K562 (cell line): ENCODE measurements around the gene SCNN1A. TPM values are rescaled to one million over a fixed set of nuclear protein-coding genes. Genes with fewer than 3 reads are reported as not detected.

Experiments used
- ATAC-seq: fragments of 200-7000 bp; cut with Tn5 transposase; 3 replicates; pipeline ENCODE4 v1.9.1; 2020; ENCODE audit warnings: moderate library complexity
- BruUV-seq: library from RNA; stranded (reverse); fragments of 400-500 nt; replicated peaks from 2 replicates; lab custom pipeline; 2021; lab: Mats Ljungman, UMichigan
- CTCF ChIA-PET: fragments of 300-600 bp; formaldehyde crosslinking; extraction: SDS; loops from one replicate; lab custom pipeline; 2021; ENCODE audit warnings: low intra/inter-chr PET ratio; lab: Yijun Ruan, JAX
- POLR2A ChIA-PET: fragments of 300-600, 350-650 bp; sonication (Branson Sonifier 250); formaldehyde crosslinking; extraction: SDS; loops from one replicate; lab custom pipeline; 2021; ENCODE audit warnings: antibody characterized with exemption, inconsistent platforms; lab: Yijun Ruan, JAX
- DNase-seq, 4 experiments: peaks; one replicate each; pipeline versions ENCODE4 v3.0.0 to v3.0.0-alpha.2; 2011 to 2018; ENCODE audit warnings: low spot score in 3 of 4, mixed read lengths in 3 of 4; ENCODE audit errors: extremely low read depth in 1 of 4
- FAIRE-seq: peaks from 2 replicates; lab custom pipeline; 2011; peaks lifted over from hg19 to GRCh38; lab: Jason Lieb, UNC
- H2AFZ ChIP-seq: 2 replicates; pipeline ENCODE4 v1.6.0; 2011; ENCODE audit warnings: low read depth, low read length, control low read depth, inconsistent platforms
- H3K27ac ChIP-seq: fragments of 200-600 bp; 3 replicates; pipeline ENCODE4 v1.8.0; 2011; ENCODE audit warnings: low read depth, mild to moderate bottlenecking, control low read depth, inconsistent platforms, low read length, moderate library complexity, mixed read lengths; ENCODE audit errors: extremely low read depth
- H3K27me3 ChIP-seq, 2 experiments: fragments of 300-600 bp in 1 of 2; 2 replicates in 1 of 2; 3 replicates in 1 of 2; pipeline versions ENCODE4 v1.6.0 to v1.8.0; 2011; ENCODE audit warnings: inconsistent platforms in 2 of 2, low read length in 2 of 2, mild to moderate bottlenecking in 1 of 2, mixed read lengths in 1 of 2, moderate library complexity in 1 of 2; ENCODE audit not compliant: control insufficient read depth in 2 of 2, insufficient read depth in 2 of 2
- H3K36me3 ChIP-seq: fragments of 300-600 bp; 3 replicates; pipeline ENCODE4 v1.8.0; 2011; ENCODE audit warnings: mild to moderate bottlenecking, low read length, inconsistent platforms; ENCODE audit not compliant: control insufficient read depth, insufficient read depth
- H3K4me1 ChIP-seq, 2 experiments: fragments of 200-600 bp in 1 of 2; replicated peaks in 1 of 2; 2 replicates in 1 of 2; 3 replicates in 1 of 2; pipeline versions ENCODE4 v1.5.1 to v1.8.0; 2011; ENCODE audit warnings: inconsistent platforms in 2 of 2, low read length in 2 of 2, mild to moderate bottlenecking in 1 of 2, mixed read lengths in 1 of 2, moderate library complexity in 1 of 2; ENCODE audit not compliant: control insufficient read depth in 2 of 2, insufficient read depth in 2 of 2
- H3K4me2 ChIP-seq: 2 replicates; pipeline ENCODE4 v1.6.1; 2011; ENCODE audit warnings: low read length, control low read depth, inconsistent platforms, mixed read lengths; ENCODE audit not compliant: insufficient read depth
- H3K4me3 ChIP-seq: fragments of 200-600 bp; sonication (generic), shearing (Covaris generic); 2 replicates; pipeline ENCODE4 v1.5.1; 2016; ENCODE audit warnings: control low read depth, inconsistent platforms
- H3K79me2 ChIP-seq: fragments of 200-600 bp; 3 replicates; pipeline ENCODE4 v1.8.0; 2011; ENCODE audit warnings: low read length, inconsistent platforms; ENCODE audit not compliant: control insufficient read depth, insufficient read depth
- H3K9ac ChIP-seq, 2 experiments: 2 replicates each; pipeline versions ENCODE4 v1.6.0 to v1.6.1; 2011; ENCODE audit warnings: low read depth in 2 of 2, low read length in 2 of 2, control low read depth in 1 of 2, inconsistent platforms in 1 of 2, mild to moderate bottlenecking in 1 of 2, mixed read lengths in 1 of 2; ENCODE audit not compliant: insufficient read depth in 1 of 2
- H3K9me1 ChIP-seq: one replicate; pipeline ENCODE4 v1.6.0; 2011; ENCODE audit warnings: inconsistent platforms, mild to moderate bottlenecking, low read length, moderate library complexity; ENCODE audit not compliant: control insufficient read depth, insufficient read depth
- H3K9me3 ChIP-seq: replicated peaks from 2 replicates; pipeline ENCODE4 v1.5.1; 2011; ENCODE audit warnings: low read depth, low read length, inconsistent platforms; ENCODE audit not compliant: control insufficient read depth, insufficient read depth
- H4K20me1 ChIP-seq: replicated peaks from 2 replicates; pipeline ENCODE4 v1.6.1; 2011; ENCODE audit warnings: low read length, inconsistent platforms, mixed read lengths; ENCODE audit not compliant: control insufficient read depth, insufficient read depth
- ARHGAP35 ChIP-seq: fragments of 450-650 bp; IDR thresholded peaks from 2 replicates; pipeline ENCODE4 v1.6.1; 2018; ENCODE audit not compliant: partially characterized antibody
- BCL6 ChIP-seq: fragments of 250-450 bp; sonication (Bioruptor Pico); IDR thresholded peaks from 2 replicates; pipeline ENCODE4 v1.4.0; 2020
- HNRNPLL ChIP-seq: fragments of 200-400 bp; formaldehyde crosslinking; IDR thresholded peaks from 2 replicates; pipeline ENCODE4 v1.6.1; 2017; ENCODE audit warnings: low read length, low read depth, mild to moderate bottlenecking; ENCODE audit not compliant: poor library complexity, severe bottlenecking
- MTA3 ChIP-seq: fragments of 450-650 bp; formaldehyde crosslinking; IDR thresholded peaks from 2 replicates; pipeline ENCODE4 v1.6.1; 2017; ENCODE audit warnings: mild to moderate bottlenecking, borderline replicate concordance
- NCOR1 ChIP-seq: fragments of 450-650 bp; IDR thresholded peaks from 2 replicates; pipeline ENCODE4 v1.6.1; 2016; ENCODE audit warnings: mild to moderate bottlenecking, moderate library complexity
- PHF20 ChIP-seq: fragments of 450-650 bp; IDR thresholded peaks from 2 replicates; pipeline ENCODE4 v1.6.1; 2018; ENCODE audit not compliant: partially characterized antibody
- SREBF1 ChIP-seq: fragments of 150-350 bp; IDR thresholded peaks from 2 replicates; pipeline ENCODE4 v1.6.1; 2014; ENCODE audit warnings: antibody characterized with exemption, low read depth, low read length, borderline replicate concordance
- U2AF2 ChIP-seq: fragments of 200-400 bp; formaldehyde crosslinking; optimal IDR thresholded peaks from 2 replicates; pipeline ENCODE3; 2017; ENCODE audit warnings: low read depth, mild to moderate bottlenecking, low read length
- ZNF274 ChIP-seq: IDR thresholded peaks from 2 replicates; pipeline ENCODE4 v1.6.1; 2011; ENCODE audit warnings: low read depth, mild to moderate bottlenecking, low read length, moderate library complexity, borderline replicate concordance
- ZNF589 ChIP-seq: fragments of 200-800 bp; sonication (Bioruptor generic); IDR thresholded peaks from 2 replicates; pipeline ENCODE4 v1.6.1; 2016; ENCODE audit warnings: low read depth, missing genetic modification characterization, missing compliant biosample characterization
- ZNF77 ChIP-seq: fragments of 250-450 bp; sonication (Bioruptor Pico); IDR thresholded peaks from 2 replicates; pipeline ENCODE4 v1.5.0; 2020
- WGBS: fragments of 100-300 bp; shearing (Covaris generic); methylation state at CpG from one replicate; pipeline ENCODE4 v1.1.6; 2016; ENCODE audit warnings: low coverage, mixed read lengths; ENCODE audit not compliant: insufficient coverage; ENCODE audit errors: missing lambda C conversion rate; 5-methylcytosine and 5-hydroxymethylcytosine counted together
- in situ Hi-C: fragments of 300-500 bp; cut with MboI; formaldehyde crosslinking; loops from 4 replicates; pipeline ENCODE4 v1.15.0; 2018; ENCODE audit warnings: inconsistent platforms, mixed read lengths
- intact Hi-C: fragments of 100-400 bp; cut with micrococcal nuclease; formaldehyde crosslinking; loops from 2 replicates; pipeline ENCODE4 v1.14.2; 2022
- polyA plus RNA-seq, 8 experiments: library from polyadenylated mRNA; depleted of rRNA in 4 of 8; stranded (reverse) in 5 of 8; unstranded in 3 of 8; fragments of >200 nt; fragmentation: Nextera tagmentation in 2 of 8; fragmentation: Illumina TruSeq in 1 of 8; extraction: Ambion mirVana in 2 of 8; extraction: Trizol in 1 of 8; gene quantifications; 2 replicates each; pipeline versions ENCODE4 v1.2.1 to v1.2.3, GENCODE V29; 2011 to 2014; ENCODE audit warnings: inconsistent platforms in 1 of 8, missing spikeins in 1 of 8
- total RNA-seq, 7 experiments: library from RNA; depleted of rRNA in 6 of 7; stranded (reverse); fragments of >200 nt in 6 of 7; fragmentation: Illumina TruSeq in 2 of 7; extraction: Trizol in 2 of 7; gene quantifications; 2 replicates each; pipeline versions ENCODE4 v1.2.1 to v1.2.3, GENCODE V29; 2011 to 2021; ENCODE audit warnings: low replicate concordance in 1 of 7
- TF ChIP-seq, protein P1 (sequence below): fragments of 450-650 bp; conservative IDR thresholded peaks from 2 replicates; pipeline ENCODE4 v1.6.1; 2016; ENCODE audit warnings: missing genetic modification characterization, low read depth, mild to moderate bottlenecking, missing compliant biosample characterization, moderate library complexity
- TF ChIP-seq, protein P2 (sequence below): fragments of 450-650 bp; IDR thresholded peaks from 2 replicates; pipeline ENCODE4 v1.6.1; 2014; ENCODE audit warnings: low read depth, mild to moderate bottlenecking, moderate library complexity, borderline replicate concordance
- TF ChIP-seq, protein P3 (sequence below): fragments of 450-650 bp; formaldehyde crosslinking; conservative IDR thresholded peaks from 2 replicates; pipeline ENCODE4 v1.4.0; 2022; ENCODE audit warnings: mild to moderate bottlenecking, missing genetic modification characterization

Gene SCNN1A
- total and polyA plus RNA-seq, 9 of the 15 experiments (the other 6 are each of a cell fraction or from before 2014, with no cell fraction given) = 0.15 to 0.49 (median 0.32) TPM; not detected in 5

DNA sequence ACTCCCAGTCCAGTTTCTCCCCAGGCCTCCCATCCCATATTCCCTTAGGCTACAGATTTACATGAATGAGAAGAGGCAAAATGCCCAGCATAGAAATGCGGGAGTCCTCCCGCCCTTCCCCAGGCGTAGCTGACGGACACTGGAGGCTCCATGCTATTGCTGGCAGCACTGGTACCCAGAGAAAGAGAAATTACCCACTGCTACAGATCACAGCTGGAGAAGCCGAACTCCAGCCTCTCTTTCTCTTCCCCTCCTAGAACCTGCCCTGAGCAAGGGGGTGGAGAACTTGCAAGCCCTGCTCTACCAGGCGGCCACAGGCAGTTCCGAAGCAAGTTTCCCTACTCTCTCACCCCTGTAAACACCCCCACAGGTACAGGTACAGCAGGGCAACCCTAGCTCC, 12.2 kb upstream of the SCNN1A start:
- peaks cover 29% of the 10 kb centered on the region for H3K79me2 ChIP-seq
- no peak for FAIRE-seq
- WGBS = 98% methylated on average over 6 of the region's 7 CpGs
- H4K20me1 ChIP-seq = no peaks in the 10 kb centered on the region; the same call in 1 of the 2 replicates
- TF ChIP-seq SREBF1 (no peak), ZNF274 (no peak), ZNF589 (CRISPR knock-in tag) (no peak), BCL6 (CRISPR knock-in tag) (no peak), U2AF2 (no peak), NCOR1 (no peak)
- no peaks in the 10 kb centered on the region for H3K9me3 ChIP-seq
- BruUV-seq = no TSS peak
- peak overlapping the region in 1 of 2 experiments; percentile 48; a peak in 1 of 4 replicates for H3K9ac ChIP-seq
- H3K4me1 ChIP-seq = peaks cover 16 to 52% of the 10 kb centered on the region in 2 experiments; a peak in 4 of 5 replicates
- H2AFZ ChIP-seq = no peak overlapping the region
- in situ Hi-C loops (no loop called here), intact Hi-C loops (no loop called here)
- no peak overlapping the region for H3K27ac ChIP-seq
- ATAC-seq = no peak
- no peak overlapping the region for H3K4me2 ChIP-seq
- H3K9me1 ChIP-seq = no peaks in the 10 kb centered on the region
- peaks cover 68% of the 10 kb centered on the region for H3K36me3 ChIP-seq
- POLR2A ChIA-PET = interaction anchor here (0.6 kb wide), 1 partner anchor 12 kb away, joined by 3 read pairs; the partner anchor contains the start of gene SCNN1A
- no peaks in the 10 kb centered on the region for H3K27me3 ChIP-seq
- DNase-seq = no peak
- H3K4me3 ChIP-seq = no peak overlapping the region
- CTCF ChIA-PET = no interaction called here

DNA sequence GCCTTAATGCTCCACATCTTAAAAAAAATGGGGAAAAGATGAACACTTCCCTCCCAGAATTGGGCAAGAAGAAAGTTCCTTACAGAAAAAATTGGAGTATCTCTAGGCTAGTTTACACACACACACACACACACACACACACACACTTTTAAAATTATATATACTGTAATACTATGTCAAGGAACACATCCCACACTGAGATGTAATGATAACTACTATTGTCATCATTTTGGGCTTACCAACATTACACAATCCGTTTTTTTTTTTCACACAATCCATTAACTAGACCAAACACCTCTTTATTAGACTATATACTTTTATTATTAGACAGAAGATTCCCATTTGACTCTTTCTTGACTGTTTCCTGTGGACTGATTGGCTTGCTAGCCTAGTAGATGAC, 11.1 kb upstream of the SCNN1A start:
- Histone ChIP-seq H3K79me2 (peaks cover 29% of the 10 kb centered on the region), H3K4me1 (peaks cover 10 to 49% of the 10 kb centered on the region in 2 experiments; a peak in 4 of 5 replicates), H3K9me3 (no peaks in the 10 kb centered on the region), H2AFZ (no peak overlapping the region), H3K4me3 (no peak overlapping the region), H3K27me3 (no peaks in the 10 kb centered on the region), H3K9ac (no peak overlapping the region), H3K4me2 (no peak overlapping the region), H4K20me1 (no peaks in the 10 kb centered on the region), H3K9me1 (no peaks in the 10 kb centered on the region), H3K36me3 (peaks cover 63% of the 10 kb centered on the region), H3K27ac (no peak overlapping the region)
- in situ Hi-C loops (no loop called here), intact Hi-C loops (no loop called here)
- ChIA-PET CTCF (no interaction called here), POLR2A (no interaction called here)
- DNase-seq = no peak
- no TSS peak for BruUV-seq
- WGBS = 9% methylated on average over 1 of the region's 1 CpG
- FAIRE-seq = no peak
- ATAC-seq = no peak
- TF ChIP-seq HNRNPLL (no peak), PHF20 (no peak), ZNF77 (CRISPR knock-in tag) (no peak), ARHGAP35 (no peak), MTA3 (no peak)
- TF ChIP-seq, protein P1, sequence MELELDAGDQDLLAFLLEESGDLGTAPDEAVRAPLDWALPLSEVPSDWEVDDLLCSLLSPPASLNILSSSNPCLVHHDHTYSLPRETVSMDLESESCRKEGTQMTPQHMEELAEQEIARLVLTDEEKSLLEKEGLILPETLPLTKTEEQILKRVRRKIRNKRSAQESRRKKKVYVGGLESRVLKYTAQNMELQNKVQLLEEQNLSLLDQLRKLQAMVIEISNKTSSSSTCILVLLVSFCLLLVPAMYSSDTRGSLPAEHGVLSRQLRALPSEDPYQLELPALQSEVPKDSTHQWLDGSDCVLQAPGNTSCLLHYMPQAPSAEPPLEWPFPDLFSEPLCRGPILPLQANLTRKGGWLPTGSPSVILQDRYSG (tag) = no peak
- TF ChIP-seq, protein P2, sequence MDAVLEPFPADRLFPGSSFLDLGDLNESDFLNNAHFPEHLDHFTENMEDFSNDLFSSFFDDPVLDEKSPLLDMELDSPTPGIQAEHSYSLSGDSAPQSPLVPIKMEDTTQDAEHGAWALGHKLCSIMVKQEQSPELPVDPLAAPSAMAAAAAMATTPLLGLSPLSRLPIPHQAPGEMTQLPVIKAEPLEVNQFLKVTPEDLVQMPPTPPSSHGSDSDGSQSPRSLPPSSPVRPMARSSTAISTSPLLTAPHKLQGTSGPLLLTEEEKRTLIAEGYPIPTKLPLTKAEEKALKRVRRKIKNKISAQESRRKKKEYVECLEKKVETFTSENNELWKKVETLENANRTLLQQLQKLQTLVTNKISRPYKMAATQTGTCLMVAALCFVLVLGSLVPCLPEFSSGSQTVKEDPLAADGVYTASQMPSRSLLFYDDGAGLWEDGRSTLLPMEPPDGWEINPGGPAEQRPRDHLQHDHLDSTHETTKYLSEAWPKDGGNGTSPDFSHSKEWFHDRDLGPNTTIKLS = no peak
- TF ChIP-seq, protein P3, sequence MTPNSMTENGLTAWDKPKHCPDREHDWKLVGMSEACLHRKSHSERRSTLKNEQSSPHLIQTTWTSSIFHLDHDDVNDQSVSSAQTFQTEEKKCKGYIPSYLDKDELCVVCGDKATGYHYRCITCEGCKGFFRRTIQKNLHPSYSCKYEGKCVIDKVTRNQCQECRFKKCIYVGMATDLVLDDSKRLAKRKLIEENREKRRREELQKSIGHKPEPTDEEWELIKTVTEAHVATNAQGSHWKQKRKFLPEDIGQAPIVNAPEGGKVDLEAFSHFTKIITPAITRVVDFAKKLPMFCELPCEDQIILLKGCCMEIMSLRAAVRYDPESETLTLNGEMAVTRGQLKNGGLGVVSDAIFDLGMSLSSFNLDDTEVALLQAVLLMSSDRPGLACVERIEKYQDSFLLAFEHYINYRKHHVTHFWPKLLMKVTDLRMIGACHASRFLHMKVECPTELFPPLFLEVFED (CRISPR knock-in tag) = no peak
